ENCODE measurements around the gene OLIG1.
A peak's percentile ranks its signal among the peaks of the same experiment; 100 is the strongest.

OLIG1 gene

DNA sequence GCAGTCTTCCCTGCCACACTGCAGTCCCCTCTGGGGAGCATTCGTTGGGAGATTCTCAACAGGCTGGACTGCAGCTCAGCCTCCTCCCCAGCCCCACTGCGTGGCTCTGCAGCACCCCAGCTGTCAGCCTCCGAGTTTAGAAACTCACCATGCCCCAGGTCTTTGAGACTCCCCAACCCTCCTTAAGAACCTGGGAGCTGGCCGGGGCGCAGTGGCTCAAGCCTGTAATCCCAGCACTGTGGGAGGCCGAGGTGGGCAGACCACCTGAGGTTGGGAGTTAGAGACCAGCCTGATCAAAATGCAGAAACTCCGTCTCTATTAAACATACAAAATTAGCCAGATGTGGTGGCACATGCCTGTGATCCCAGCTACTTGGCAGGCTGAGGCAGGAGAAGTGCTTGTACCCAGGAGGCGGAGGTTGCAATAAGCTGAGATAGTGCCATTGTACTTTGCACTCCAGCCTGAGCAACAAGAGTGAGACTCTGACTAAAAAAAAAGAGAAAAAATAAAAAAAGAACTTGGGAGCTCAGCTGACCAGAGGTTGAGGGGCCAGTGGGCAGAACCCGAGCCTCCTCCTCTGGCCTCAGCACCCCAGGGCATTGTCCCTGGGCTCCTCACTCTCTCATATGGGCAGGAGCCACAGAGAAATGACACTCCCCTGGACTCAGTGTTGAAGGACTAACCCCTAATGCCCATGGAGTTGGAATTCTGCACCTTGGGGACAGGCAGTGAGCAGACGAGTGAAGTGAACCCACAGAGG is 38.6 kb upstream of the OLIG1 start:
- DNase-seq, result no peak

DNA sequence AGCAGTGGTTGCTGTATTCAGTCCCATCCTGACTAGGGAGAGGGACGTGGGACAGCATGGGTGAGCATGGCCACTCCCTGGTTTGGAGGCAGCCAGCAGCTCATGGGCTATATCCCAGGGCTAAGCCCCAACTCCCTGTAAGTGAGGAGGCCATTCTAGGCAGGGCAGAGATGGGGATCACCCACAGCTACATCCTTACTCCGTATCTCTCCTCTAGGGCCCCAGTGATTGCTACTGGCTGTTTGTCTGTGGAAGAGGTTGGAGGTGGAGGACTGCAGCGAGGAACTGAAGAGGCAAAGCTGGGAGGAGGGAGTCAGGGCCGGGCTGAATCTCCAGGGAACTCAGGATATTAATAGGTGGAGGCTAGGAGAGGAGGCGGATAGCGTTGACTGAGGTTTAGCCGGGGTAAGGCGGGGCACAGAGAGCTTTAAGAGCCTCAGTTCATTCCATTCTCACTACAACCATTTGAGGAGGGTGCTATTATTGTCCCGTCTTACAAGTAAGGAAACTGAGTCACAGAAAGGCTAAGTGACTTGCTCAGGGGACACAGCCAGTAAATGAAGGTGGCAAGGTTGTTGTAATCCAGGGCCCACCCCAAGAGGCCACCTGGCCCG is 37.4 kb upstream of the OLIG1 start:
- no peak for DNase-seq

DNA sequence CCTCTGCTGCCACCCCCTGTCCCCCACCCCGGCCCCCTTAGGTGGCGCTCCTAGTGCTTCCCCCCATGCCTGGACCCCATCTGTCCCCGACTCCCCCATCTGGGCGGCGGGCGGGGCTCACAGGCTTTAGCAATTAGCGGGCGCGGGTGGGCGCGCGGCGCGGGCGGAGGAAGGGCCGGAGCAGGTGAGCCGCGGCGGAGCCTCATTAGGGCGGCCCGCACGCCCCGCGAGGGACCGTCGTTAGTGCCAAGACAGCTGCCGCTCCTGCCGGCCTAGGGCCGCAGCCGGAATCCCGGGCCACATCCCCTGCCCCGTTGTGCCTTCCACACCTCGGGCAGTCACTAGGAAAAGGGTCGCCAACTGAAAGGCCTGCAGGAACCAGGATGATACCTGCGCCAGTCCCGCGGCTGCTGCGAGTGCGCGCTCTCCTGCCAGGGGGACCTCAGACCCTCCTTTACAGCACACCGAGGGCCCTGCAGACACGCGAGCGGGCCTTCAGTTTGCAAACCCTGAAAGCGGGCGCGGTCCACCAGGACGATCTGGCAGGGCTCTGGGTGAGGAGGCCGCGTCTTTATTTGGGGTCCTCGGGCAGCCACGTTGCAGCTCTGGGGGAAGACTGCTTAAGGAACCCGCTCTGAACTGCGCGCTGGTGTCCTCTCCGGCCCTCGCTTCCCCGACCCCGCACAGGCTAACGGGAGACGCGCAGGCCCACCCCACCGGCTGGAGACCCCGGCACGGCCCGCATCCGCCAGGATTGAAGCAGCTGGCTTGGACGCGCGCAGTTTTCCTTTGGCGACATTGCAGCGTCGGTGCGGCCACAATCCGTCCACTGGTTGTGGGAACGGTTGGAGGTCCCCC is 36.6 kb upstream of the OLIG1 start:
- no peak for DNase-seq

DNA sequence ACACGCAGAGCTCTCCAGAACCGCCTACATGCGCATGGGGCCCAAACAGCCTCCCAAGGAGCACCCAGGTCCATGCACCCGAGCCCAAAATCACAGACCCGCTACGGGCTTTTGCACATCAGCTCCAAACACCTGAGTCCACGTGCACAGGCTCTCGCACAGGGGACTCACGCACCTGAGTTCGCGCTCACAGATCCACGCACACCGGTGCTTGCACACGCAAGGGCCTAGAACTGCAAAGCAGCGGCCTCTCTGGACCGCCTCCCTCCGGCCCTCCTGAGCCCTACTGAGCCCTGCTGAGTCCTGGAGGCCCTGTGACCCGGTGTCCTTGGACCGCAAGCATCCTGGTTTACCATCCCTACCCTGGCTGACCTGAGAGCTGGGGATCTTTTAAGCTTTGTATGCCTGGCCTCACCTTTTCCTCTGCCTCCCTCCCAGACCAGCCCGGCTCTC is 36.0 kb upstream of the OLIG1 start:
- DNase-seq, result no peak

DNA sequence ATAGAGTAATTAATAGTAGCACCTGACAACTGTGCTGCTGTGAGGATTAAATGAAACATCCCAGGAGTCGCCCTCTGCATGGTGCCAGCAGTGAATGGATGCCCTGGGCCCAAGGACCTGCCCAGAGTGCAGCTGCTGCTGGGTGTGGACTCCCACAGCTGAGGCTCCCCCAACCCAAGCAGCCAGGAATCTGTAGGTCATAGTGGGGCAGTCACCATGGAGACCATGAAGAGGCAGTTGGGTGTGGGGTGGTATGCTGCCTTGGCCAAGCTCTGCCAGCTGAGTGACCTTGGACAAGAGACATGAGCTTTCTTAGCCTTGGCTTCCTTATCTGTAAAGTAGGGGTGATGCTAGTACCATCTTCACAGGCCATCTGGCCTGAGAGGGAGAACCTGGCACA is 34.8 kb upstream of the OLIG1 start:
- peak; percentile 32 for DNase-seq

DNA sequence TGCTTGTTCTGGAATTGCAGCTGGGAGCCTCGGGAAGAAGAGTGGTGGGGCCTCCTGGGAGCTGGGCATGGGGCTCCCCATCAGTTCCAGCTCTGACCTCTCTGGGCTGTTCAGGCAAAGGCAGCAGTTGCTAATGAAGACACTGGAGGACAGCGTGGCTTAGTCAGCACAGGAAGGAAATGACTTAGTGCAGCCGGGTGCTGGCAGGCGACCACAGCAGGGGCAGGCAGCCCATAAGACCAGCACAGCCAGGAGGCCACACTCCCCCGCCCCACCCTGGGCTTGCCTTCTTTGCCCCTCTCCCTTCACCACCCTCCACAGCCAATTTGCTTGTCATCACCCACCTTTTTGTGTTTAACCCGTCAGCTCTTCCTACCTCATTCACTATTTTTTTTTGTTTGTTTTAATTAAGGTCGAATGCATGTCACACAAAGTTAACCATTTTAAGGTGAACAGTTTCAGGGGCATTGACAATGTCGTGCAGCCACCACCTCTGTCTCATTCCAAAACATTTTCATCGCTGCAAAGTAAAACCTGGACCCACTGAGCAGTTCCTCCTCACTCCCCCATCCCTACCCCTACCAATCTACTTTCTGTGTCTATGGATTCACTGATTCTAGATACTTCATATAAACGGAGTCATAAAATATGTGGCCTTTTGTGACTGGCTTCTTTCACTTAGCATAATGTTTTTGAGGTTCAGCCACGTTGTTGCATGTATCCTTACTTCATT is 33.3 kb upstream of the OLIG1 start:
- DNase-seq, result no peak

DNA sequence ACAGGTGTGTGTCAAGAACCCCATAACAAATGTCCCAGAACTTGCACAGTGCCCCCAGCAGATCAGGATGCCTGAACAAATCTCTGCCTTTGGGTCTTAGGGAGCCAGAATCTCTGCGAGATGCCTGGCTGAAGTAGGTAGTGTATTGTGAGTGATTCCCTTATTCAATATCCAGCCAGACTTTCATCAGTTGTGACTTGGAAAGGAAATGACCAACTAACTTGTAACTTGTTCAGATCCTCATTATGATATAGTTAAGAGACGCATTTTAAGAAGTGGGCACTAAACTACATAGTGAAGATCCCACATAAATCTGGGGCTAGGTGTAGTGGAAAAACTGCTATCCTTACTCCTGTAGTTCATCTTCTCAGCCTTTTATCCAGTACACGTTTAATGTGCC is 32.4 kb upstream of the OLIG1 start:
- no peak for DNase-seq

DNA sequence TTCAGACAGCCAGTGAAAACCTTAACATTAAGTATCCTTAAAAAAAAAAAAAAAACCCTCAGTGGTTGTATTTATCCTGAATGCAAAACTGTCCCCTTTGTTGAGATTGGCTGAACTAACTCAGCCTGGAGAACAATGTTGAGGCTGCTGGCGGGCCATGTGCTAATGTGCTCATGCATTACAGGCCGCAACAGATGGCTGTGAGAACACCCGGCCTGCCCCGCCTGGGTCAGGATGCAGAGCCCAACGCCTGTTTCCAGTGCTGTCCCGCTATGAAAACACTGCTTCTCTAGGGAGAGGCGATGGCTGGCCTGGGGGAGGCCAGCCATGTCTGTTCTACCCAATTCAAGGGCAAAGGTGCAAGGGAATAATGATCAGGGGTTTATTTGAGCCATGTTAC is 30.4 kb upstream of the OLIG1 start:
- DNase-seq, result no peak

DNA sequence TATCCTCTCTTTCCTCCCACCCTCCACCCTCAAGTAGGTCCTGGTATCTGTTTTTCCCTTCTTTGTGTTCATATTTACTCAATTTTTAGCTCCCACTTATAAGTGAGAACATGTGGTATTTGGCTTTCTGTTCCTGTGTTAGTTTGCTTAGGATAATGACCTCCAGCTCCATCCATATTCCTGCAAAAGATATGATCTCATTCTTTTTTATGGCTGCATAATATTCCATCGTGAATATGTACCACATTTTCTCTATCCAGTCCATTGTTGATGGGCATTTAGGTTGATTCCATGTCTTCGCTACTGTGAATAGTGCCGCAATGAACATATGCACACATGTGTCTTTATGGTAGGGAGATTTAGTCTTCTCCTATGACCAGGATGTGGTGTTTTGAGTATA is 29.7 kb upstream of the OLIG1 start:
- DNase-seq, result no peak

DNA sequence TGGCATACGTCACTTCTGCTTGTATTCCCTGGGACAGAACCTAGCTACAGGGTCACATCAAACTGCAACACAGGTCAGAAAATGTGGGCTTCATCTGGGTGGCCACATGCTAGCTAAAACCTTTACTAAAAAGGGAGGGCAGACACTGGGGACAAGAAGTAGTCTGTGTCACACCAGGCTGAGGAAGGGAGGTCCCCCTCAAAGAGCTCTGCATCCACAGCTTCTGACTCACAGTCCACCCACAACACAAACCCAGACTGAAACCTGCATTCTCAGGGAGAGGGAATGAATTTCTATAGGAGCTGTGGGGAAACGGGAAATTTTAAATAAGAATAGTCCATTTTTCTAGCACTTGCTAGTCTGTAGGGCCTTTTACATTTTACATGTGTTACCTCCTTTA is 28.0 kb upstream of the OLIG1 start:
- no peak for DNase-seq

DNA sequence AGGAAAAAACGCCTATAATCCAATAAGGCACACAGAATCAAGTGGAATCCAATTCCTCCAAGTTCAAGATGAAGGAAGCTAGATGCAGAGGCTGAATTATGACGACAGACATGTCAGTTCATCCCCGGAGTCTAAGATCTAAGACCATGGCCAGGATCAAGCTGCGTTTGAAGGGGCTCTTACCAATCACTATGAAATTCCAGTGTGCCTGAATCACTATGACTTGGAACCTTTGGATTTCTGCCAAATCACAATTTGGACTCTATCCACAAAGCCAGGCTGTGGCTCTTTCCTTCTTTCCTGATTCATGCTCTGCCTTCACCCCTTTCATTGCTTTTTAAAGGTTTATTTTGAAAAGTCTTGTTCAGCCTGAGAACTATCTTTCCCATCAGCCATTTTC is 27.1 kb upstream of the OLIG1 start:
- DNase-seq, result peak; percentile 35

DNA sequence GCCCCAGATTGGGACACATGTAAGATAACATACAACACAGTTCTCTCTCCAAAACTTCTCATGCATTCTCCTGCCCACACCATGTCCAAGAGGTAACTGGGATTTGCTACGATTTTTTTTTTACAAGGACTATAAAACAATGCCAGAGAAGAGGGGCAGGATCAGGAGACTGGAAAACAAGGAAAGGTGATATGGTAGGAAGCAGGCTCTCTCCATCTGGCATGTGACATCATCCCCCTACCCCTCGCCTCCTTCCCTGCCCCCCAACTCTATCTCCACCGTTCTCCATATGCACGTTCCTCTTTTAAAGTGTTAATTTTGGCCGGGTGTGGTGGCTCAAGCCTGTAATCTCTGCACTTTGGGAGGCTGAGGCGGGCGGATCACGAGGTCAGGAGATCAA is 23.5 kb upstream of the OLIG1 start:
- DNase-seq, result no peak

DNA sequence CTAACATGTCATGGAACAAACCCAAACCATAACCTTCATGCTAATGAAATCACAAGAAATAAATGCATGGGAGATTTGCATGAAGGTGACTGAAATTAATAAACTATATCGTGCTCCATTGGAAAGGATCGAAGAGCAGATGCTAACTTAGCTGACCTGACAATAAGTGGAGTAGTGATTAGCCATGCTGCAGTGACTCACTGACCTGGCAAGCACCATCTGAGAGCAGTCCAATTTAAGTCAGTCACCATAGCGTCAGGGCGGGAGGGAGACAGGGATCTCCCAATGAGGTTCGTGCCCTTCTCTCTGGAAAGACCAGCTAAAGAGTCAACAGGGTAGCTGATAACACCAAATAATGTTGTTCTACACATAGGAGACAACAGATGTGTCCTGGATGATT is 22.7 kb upstream of the OLIG1 start:
- no peak for DNase-seq

DNA sequence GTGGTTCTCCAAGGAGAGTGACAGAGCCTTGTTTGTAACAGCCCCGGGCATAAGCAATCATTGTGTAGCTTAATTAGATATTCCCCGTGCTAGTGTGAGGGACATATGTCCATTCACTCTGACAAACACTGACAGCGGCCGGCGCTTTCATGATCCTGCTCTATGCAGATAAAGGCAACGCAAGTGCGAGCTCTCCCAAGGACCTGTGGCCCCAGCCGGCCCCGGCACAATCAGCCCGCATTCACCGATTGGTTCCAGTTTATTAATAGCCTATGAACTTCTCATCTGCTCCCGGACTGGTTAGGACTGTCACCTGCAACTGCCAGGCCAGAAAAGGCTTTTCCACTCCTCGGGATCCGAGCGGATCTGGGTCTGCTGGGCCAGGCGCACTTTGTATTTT is 18.0 kb upstream of the OLIG1 start:
- DNase-seq, result no peak

DNA sequence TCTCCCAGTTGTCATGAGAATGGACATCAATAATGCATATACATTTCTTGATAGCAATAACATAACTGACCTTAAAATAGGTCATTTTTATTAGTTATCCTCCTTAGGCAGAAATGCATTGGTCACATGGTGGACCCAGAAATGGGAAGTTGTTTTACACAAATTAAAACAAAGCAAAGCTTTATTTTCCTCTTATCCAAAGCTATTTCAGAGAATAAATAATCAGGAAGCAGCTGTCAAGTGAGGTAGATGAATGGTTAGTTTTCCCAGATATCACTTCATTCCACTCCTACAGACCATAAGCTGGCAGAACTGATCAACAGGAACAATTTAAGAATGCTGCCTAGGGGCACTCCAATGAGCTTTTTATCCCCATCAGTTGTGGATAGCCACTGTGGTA is 16.0 kb upstream of the OLIG1 start:
- no peak for DNase-seq

DNA sequence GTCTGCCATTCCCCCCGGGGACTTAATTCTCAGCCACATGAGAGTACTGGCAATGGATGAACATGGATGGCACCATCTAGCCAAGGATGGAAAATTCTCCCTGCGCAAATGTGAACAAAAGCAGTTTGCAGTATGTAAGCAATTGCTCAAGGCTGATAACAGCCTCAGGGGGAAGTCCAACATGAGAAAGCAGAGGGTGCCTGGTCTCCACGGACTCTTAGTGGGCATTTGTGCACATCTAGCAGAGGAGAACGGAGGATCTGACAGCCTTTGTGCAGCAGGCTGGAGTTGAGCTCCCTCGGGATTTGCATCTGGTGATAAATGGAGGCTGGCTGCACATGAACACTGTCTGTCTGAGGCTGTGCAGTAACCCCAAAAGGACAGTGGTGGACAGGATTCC is 13.9 kb upstream of the OLIG1 start:
- DNase-seq, result no peak

DNA sequence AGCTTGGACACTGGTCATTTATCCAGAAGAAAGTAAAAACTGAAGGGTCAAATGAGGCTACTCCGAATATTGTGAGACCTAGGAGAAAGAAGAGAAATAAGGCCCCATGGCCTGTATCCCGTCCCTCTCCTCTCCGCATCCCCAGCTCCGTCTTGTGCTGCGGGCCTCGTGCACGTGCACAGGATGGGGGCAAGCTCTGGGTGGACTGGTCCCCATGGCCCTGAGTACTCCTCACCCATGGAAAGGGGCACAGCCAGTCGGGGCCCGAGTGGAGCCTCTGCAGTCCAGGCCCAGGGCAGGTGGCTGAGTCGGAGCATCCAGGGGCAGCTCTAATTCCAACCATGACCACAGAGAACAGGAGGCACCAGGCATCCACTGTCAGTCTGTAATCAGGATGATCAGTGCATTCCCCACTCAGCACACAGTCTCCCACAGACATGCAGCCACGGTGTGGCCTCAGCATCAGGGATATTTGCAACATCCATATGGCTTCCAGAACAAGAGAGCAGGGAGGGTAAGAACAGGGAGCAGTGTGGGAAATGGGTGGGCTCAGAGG is 12.5 kb upstream of the OLIG1 start:
- no peak for DNase-seq

DNA sequence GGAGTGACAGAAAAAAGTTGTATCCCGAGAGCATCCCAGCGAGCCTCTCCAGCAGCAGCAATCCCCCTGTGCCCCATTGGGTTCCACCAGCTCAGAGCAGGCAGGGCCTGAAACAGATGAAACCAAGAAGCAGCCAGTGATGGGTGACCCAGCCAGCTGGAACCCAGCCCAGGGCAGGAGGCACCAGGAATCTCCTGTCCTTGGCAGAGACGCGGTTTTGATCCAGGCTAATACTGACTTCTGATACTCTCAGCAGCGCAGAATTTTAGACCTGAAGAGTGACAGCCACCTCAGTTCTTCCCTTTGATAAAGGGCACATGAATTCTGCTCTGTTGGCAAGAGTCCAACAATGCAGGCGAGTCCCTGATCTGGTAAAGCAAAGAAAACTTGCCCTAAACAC is 11.4 kb upstream of the OLIG1 start:
- DNase-seq, result no peak

DNA sequence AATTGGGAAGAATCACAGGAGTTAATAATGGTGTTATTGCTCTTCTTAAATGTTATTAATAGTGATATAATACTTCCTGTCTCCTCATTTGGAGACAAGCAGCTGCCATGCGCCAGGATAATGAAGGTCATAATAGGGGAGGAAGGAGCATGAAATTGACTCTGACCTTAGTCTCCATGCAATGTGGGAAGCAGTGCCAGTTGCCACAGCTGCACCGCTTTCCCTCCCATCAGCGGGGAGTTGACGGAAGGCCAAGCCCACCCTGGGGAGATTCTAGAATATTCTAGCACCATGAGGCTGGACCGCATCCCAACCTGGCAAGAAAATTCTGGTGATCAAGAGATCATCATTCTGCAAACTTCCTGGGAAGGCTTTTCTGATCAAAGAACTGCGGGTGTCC is 11.0 kb upstream of the OLIG1 start:
- no peak for DNase-seq

DNA sequence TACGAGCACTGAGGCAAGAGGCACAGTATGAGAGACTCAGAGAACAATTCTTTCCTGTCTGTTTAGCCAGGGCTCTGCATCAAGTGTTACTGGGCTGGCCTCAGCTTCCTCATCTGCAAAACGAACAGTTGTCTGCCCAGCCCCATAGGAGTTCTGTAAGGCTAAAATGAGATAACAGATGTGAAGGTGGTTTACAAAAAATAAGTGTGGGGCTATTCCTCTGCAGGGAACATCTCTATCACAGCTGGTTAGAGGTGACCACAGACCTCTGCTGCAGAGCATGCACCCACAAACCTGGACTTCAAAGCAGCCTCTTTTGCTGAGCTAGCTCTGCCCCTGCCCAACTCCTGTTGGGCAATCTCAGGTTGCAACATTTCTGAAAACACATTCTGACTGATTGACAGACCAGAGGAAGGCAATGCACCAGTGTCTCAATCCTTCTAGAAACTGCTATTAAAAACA is 10.5 kb upstream of the OLIG1 start:
- DNase-seq, result no peak

DNA sequence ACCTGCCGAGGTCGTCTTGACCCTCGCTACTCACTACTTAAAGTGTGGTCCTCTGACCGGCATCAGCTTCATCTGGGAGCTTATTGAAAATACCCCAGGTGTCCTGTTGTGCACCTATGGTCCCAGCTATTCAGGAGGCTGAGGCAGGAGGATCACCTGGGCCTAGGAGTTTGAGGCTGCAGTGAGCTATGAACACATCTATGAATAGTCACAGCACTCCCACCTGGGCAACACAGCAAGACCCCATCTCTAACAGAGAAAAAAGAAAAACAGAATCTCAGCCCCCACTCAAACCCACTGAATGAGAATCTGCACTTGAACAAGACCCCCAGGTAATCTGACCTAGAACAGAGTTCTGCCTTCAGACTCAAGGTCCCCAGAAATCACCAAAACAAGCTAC is 8.7 kb upstream of the OLIG1 start:
- DNase-seq, result no peak

DNA sequence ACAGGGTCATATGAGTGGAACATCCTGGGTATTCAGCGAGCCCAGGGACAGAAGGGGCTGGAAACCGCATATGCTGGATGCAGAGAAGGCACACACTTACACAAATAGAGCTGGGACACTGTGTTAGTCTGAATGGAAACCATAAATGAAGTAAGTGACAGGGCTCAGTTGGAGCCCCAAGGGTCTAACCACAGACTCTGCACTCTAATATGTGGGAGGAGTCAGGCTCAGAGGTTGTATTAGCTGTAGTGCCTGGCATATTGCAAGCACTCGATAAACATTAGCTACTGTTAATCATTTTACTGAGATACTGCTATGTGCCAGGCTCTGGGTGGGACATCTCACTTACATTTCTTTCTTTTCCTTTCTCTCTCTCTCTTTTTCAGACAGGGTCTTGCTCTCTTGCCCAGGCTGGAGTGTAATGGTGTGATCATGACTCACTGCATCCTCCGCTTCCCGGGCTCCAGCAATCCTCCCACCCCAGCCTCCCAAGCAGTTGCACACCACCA is 6.5 kb upstream of the OLIG1 start:
- no peak for DNase-seq
